ENCODE results near the gene ZNF423.

ZNF423 gene

GRCh38 chr16:49470513-49470991 is 385.4 kb downstream of the ZNF423 start:
- no peak for DNase-seq (ENCODE audit: low spot score)

- DNase-seq (ENCODE audit: low spot score): no peak
Observed at GRCh38 chr16:49469930-49470451, 385.9 kb downstream of the ZNF423 start.

- no peak for DNase-seq (ENCODE audit: low spot score)
Observed at GRCh38 chr16:49469311-49469670, 386.6 kb downstream of the ZNF423 start.

GRCh38 chr16:49468611-49469310 is 387.2 kb downstream of the ZNF423 start:
- DNase-seq (ENCODE audit: low spot score): no peak

- DNase-seq (ENCODE audit: low spot score): no peak
Observed at GRCh38 chr16:49467540-49468372, 388.2 kb downstream of the ZNF423 start.

GRCh38 chr16:49466881-49467280 is 389.0 kb downstream of the ZNF423 start:
- no peak for DNase-seq (ENCODE audit: low spot score)

- no peak for DNase-seq (ENCODE audit: low spot score)
Observed at GRCh38 chr16:49466529-49466831, 389.4 kb downstream of the ZNF423 start.

GRCh38 chr16:49465661-49466528 is 390.0 kb downstream of the ZNF423 start:
- DNase-seq (ENCODE audit: low spot score): no peak

GRCh38 chr16:49464877-49465504 is 390.9 kb downstream of the ZNF423 start:
- DNase-seq (ENCODE audit: low spot score): no peak

- no peak for DNase-seq (ENCODE audit: low spot score)
Observed at GRCh38 chr16:49464093-49464492, 391.8 kb downstream of the ZNF423 start.

GRCh38 chr16:49463529-49463928 is 392.4 kb downstream of the ZNF423 start:
- no peak for DNase-seq (ENCODE audit: low spot score)

- no peak for DNase-seq (ENCODE audit: low spot score)
Observed at GRCh38 chr16:49462989-49463371, 392.9 kb downstream of the ZNF423 start.

- no peak for DNase-seq (ENCODE audit: low spot score)
Observed at GRCh38 chr16:49462362-49462988, 393.4 kb downstream of the ZNF423 start.

- no peak for DNase-seq (ENCODE audit: low spot score)
Observed at GRCh38 chr16:49461517-49461951, 394.4 kb downstream of the ZNF423 start.

GRCh38 chr16:49460786-49461470 is 395.0 kb downstream of the ZNF423 start:
- DNase-seq (ENCODE audit: low spot score): no peak

GRCh38 chr16:49459953-49460735 is 395.8 kb downstream of the ZNF423 start:
- no peak for DNase-seq (ENCODE audit: low spot score)

GRCh38 chr16:49458656-49459445 is 397.1 kb downstream of the ZNF423 start:
- DNase-seq (ENCODE audit: low spot score): no peak

GRCh38 chr16:49458243-49458642 is 397.7 kb downstream of the ZNF423 start:
- DNase-seq (ENCODE audit: low spot score): no peak

- no peak for DNase-seq (ENCODE audit: low spot score)
Observed at GRCh38 chr16:49457196-49457595, 398.7 kb downstream of the ZNF423 start.

Measured in AG20443 (cell line).